Brain pericyte (primary cell): ENCODE measurements around the gene IGFL3.
"Not testable (repeated sequence)": the region's sequence is repeated elsewhere in the genome, so short reads cannot be mapped to it uniquely, and the experiment has no call there.

Experiments
- DNase-seq: peaks from one replicate; pipeline ENCODE4 v3.0.0-alpha.2; 2012; ENCODE audit warnings: low read depth, low spot score

The IGFL3 gene

GRCh38 chr19:46125447-46125846 is 959 bp upstream of the IGFL3 start:
- no peak for DNase-seq

- no peak for DNase-seq
Observed at GRCh38 chr19:46118136-46118535, 6.4 kb downstream of the IGFL3 start.

- no peak for DNase-seq
Observed at GRCh38 chr19:46116121-46116520, 8.4 kb downstream of the IGFL3 start.

GRCh38 chr19:46115396-46116106 is 8.9 kb downstream of the IGFL3 start:
- DNase-seq, result no peak

GRCh38 chr19:46113726-46114125 is 10.8 kb downstream of the IGFL3 start:
- DNase-seq, result no peak

GRCh38 chr19:46112527-46112926 is 12.0 kb downstream of the IGFL3 start:
- DNase-seq, result no peak

- DNase-seq, result no peak
Observed at GRCh38 chr19:46111376-46111775, 13.1 kb downstream of the IGFL3 start.

GRCh38 chr19:46109876-46110275 is 14.6 kb downstream of the IGFL3 start:
- DNase-seq, result no peak

- DNase-seq, result no peak
Observed at GRCh38 chr19:46107371-46107770, 17.1 kb downstream of the IGFL3 start.

GRCh38 chr19:46102333-46102732 is 22.2 kb downstream of the IGFL3 start:
- not testable (repeated sequence) for DNase-seq

GRCh38 chr19:46101293-46101692 is 23.2 kb downstream of the IGFL3 start:
- no peak for DNase-seq

- DNase-seq, result no peak
Observed at GRCh38 chr19:46100344-46100743, 24.1 kb downstream of the IGFL3 start.

GRCh38 chr19:46090444-46090843 is 34.0 kb downstream of the IGFL3 start:
- DNase-seq, result no peak

GRCh38 chr19:46089432-46089831 is 35.1 kb downstream of the IGFL3 start:
- no peak for DNase-seq

GRCh38 chr19:46088101-46088500 is 36.4 kb downstream of the IGFL3 start:
- DNase-seq, result no peak

- DNase-seq, result no peak
Observed at GRCh38 chr19:46085888-46086287, 38.6 kb downstream of the IGFL3 start.

- no peak for DNase-seq
Observed at GRCh38 chr19:46082728-46083050, 41.8 kb downstream of the IGFL3 start.

- no peak for DNase-seq
Observed at GRCh38 chr19:46081928-46082727, 42.4 kb downstream of the IGFL3 start.

GRCh38 chr19:46080561-46080960 is 43.9 kb downstream of the IGFL3 start:
- DNase-seq, result peak; percentile 16

- DNase-seq, result no peak
Observed at GRCh38 chr19:46079576-46079975, 44.9 kb downstream of the IGFL3 start.

- not testable (repeated sequence) for DNase-seq
Observed at GRCh38 chr19:46078573-46079332, 45.7 kb downstream of the IGFL3 start.

- DNase-seq, result no peak
Observed at GRCh38 chr19:46077815-46078167, 46.7 kb downstream of the IGFL3 start.
